ENCODE data around the gene SDK1. TPM values are rescaled to one million over a fixed set of nuclear protein-coding genes. Genes with fewer than 3 reads are reported as not detected.

The SDK1 gene
- total RNA-seq, 4 donors from 2014 or later: 7.5 to 35.0 (median 10.2) TPM

GRCh38 chr7:4115941-4116610 is 815.0 kb downstream of the SDK1 start:
- TF ChIP-seq CTCF (IDR thresholded peaks at IDR 0.05; ENCODE audit: low read depth): no peak

- TF ChIP-seq CTCF (IDR thresholded peaks at IDR 0.05; ENCODE audit: low read depth): no peak
Observed at GRCh38 chr7:4119848-4120247, 818.8 kb downstream of the SDK1 start.

- TF ChIP-seq CTCF (IDR thresholded peaks at IDR 0.05; ENCODE audit: low read depth): no peak
Observed at GRCh38 chr7:4123346-4123745, 822.3 kb downstream of the SDK1 start.

GRCh38 chr7:4123823-4124222 is 822.8 kb downstream of the SDK1 start:
- TF ChIP-seq CTCF (IDR thresholded peaks at IDR 0.05; ENCODE audit: low read depth): no peak

GRCh38 chr7:4124556-4125477 is 823.8 kb downstream of the SDK1 start:
- no peak for TF ChIP-seq CTCF (IDR thresholded peaks at IDR 0.05; ENCODE audit: low read depth)

- TF ChIP-seq CTCF (IDR thresholded peaks at IDR 0.05; ENCODE audit: low read depth): no peak
Observed at GRCh38 chr7:4127909-4128560, 827.0 kb downstream of the SDK1 start.
